ENCODE results near the gene ADGRL3. TPM values are rescaled to one million over a fixed set of nuclear protein-coding genes. Genes with fewer than 3 reads are reported as not detected.
"Not testable (repeated sequence)": the region's sequence is repeated elsewhere in the genome, so short reads cannot be mapped to it uniquely, and the experiment has no call there.

ADGRL3 gene
- total RNA-seq, 1 experiment from 2014 or later, result 1.0 TPM

DNA sequence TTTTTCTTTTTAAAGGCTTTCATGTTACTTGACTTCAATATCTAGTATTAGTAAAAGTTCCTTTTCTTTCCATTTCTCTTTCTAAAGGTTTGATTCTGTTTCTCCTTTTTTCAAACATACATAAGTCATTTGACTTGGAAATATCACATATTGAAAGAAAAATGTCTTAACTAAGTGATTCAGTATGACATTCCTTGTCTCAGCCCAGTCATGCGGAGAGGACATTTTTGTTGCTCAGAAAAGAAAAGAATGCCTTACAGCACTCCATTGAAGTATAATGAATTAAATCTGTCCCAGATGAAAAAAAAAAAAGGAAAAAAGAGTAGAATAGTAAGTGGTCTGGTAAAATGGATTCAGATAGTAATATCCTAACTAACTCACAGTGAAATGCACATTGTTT is 466.1 kb downstream of the ADGRL3 start:
- in situ Hi-C loops (cut with HindIII; ENCODE audit: low pct_unique_long_range_greater_than_20kb, low sequenced_read_pairs), result no loop called here
- DNase-seq (ENCODE audit: low read depth, low spot score), result no peak

DNA sequence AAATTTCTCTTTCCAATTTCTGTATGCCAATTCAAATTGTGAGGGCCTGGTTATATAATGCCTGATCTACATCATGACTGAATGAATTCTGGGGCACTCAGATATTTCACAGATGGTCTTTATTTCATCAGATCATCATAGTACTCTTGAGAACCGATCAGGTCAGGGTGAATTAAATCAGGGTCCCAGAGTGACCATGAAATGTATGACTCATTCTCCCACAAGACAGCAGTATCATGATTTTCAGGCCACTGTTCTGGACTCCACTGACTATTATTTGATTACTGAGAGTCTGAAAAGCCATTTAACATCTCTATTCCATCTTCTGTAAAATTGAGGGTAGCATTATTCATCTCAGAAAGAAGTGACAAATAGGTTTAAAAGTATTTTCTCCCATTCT is 471.5 kb downstream of the ADGRL3 start:
- in situ Hi-C loops (cut with HindIII; ENCODE audit: low pct_unique_long_range_greater_than_20kb, low sequenced_read_pairs), result no loop called here
- DNase-seq (ENCODE audit: low read depth, low spot score), result no peak

DNA sequence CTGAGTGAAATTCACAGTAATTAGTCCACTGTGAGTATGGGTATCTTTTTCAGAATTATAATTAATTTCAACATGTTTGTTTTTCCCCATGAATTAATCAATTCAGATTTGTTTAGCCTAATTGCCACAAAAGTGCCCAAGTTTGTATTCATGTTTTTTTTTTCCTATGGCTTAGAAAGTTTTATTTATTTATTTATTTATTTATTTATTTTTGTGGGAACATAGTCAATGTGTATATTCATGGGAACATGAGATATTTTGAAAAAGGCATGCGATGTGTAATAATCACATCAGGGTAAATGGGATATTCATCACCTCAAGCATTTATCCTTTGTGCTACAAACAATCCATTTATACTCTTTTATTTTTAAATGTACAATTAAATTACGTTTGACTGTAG is 475.3 kb downstream of the ADGRL3 start:
- in situ Hi-C loops (cut with HindIII; ENCODE audit: low pct_unique_long_range_greater_than_20kb, low sequenced_read_pairs), result no loop called here
- no peak for DNase-seq (ENCODE audit: low read depth, low spot score)

DNA sequence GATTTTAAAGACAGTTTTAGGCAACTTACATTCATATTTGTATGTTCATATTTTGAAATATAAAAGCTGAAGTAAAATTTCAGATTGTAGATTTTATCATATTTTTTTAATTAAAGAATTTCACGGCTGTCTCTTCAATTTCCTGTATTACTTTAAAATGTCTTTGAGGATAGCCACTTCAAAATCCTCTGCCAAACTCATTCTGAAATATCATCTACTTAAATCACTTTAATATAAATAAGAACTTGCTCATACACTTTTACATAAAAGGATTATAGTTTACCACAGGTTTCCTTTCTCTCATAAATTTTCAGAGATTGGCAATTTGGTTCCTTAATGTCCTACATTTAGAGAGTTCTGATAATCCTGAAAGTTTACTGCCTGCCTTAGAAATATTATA is 478.2 kb downstream of the ADGRL3 start:
- in situ Hi-C loops (cut with HindIII; ENCODE audit: low pct_unique_long_range_greater_than_20kb, low sequenced_read_pairs), result no loop called here
- no peak for DNase-seq (ENCODE audit: low read depth, low spot score)

DNA sequence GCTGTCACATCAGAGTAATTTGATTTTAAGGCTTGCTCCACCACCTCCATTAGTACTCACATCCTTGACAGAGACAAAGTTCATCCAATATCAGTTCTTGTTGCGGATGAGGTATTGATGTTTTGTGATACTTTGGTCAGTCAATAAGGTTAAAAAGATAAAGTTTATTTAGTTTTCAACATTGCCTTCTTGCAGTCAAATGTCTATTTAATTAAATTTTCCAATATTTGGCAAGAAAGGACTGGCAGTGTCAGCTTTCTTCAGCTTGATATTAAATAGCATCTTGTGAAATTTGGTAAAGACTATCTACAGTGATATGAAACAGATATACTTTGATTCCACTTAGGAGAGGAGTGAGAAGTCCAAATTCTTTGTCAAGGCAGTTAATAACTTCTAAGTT is 493.4 kb downstream of the ADGRL3 start:
- no peak for DNase-seq (ENCODE audit: low read depth, low spot score)
- in situ Hi-C loops (cut with HindIII; ENCODE audit: low pct_unique_long_range_greater_than_20kb, low sequenced_read_pairs), result no loop called here

DNA sequence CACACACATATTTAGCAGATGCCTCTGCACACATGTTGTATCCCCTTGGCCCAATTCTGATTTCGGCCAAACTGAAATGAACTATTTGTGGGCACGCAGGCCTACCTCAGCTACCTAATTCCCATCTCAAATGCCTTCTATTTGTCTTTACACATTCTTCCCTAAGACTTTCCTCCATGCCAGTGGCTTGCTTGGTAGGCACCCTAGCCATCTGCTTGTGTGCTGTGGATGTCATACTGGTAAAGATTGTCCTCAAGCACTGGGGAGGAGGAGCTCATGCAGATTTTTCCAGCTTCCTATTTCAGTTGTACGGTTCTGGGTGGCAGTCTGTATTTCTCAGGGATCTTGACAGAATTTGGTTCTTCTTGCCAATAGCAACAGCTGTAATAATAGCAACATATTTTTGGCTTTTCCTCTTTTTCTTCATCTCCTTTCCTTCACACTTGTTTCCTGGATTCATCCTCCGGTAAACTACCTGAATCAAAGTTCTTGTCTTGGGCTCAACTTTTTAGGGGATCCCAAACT is 514.3 kb downstream of the ADGRL3 start:
- no peak for DNase-seq (ENCODE audit: low read depth, low spot score)
- in situ Hi-C loops (cut with HindIII; ENCODE audit: low pct_unique_long_range_greater_than_20kb, low sequenced_read_pairs), result no loop called here

DNA sequence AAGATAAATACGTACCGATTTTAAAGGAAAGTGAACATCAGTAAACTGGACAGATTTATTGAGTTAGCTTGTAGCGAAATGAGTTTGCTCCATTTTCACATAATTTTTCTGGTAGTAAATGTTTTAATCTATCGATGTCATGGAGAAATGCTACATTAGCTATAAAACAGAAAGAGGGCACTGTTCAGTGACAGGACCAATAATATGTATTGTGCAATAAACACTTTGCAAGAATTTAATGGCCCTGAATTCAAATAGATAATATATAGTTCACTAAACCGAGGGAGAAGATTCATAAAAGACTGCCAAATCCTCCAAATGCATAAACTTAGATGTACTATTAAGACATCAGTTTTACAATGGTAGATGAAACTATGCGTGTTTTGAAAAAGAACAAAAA is 516.3 kb downstream of the ADGRL3 start:
- in situ Hi-C loops (cut with HindIII; ENCODE audit: low pct_unique_long_range_greater_than_20kb, low sequenced_read_pairs), result no loop called here

DNA sequence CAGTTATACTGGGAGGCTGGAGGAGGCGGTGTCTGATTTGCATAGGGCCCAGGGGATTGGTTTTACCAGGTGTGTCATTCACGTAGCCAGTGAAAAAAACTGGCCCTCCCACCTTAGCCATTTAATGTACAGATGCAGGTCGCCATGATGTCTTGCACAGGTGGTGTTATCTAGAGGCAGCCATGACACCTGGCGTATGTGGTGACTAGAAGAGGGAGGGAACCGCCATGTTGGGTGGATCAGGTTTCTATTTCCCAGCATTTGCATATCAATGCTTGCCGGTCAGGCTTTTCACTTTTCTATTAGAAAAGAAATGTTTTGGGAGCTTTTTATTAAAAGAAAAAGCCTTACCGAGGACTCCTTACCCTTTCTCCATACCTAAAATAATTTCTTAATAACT is 523.4 kb downstream of the ADGRL3 start:
- in situ Hi-C loops (cut with HindIII; ENCODE audit: low pct_unique_long_range_greater_than_20kb, low sequenced_read_pairs), result no loop called here
- DNase-seq (ENCODE audit: low read depth, low spot score), result no peak

More for the DNA sequence above, 516.3 kb downstream of the ADGRL3 start:
- DNase-seq (ENCODE audit: low read depth, low spot score), result no peak

DNA sequence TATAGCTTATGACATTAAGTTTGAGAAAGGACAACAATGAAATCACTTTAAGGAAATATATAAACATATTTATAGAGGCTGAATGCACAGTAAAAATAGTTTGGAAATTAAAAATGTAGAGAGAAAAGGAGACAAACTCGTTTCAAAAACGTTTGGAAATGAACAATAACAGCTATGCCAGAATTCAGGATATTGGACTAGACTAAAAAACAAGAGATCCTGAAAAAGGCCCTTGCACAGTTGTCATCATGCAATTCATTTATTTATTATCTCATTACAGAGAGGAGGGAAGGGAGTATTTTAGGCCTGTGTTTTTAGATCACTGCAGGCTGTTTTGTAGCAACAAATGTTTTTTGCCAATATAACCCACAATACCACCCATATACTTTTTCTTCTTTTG is 527.2 kb downstream of the ADGRL3 start:
- in situ Hi-C loops (cut with HindIII; ENCODE audit: low pct_unique_long_range_greater_than_20kb, low sequenced_read_pairs), result no loop called here
- DNase-seq (ENCODE audit: low read depth, low spot score), result no peak

DNA sequence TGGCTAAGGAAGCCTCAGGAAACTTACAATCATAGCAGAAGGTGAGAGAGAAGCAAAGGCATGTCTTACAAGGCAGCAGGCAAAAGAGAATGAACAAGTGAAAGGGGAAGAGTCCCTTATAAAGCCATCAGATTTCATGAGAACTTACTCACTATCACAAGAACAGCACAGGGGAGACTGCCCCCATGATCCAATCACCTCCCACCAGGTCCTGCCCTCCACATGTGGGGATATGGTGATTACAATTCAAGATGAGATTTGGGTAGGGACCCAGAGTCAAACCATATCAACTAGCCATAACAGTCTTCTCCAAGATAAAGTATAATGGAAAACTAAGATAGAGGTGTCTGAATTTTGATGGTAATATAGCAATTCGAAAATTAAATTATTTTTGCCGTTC is 534.3 kb downstream of the ADGRL3 start:
- no peak for DNase-seq (ENCODE audit: low read depth, low spot score)
- in situ Hi-C loops (cut with HindIII; ENCODE audit: low pct_unique_long_range_greater_than_20kb, low sequenced_read_pairs), result no loop called here

DNA sequence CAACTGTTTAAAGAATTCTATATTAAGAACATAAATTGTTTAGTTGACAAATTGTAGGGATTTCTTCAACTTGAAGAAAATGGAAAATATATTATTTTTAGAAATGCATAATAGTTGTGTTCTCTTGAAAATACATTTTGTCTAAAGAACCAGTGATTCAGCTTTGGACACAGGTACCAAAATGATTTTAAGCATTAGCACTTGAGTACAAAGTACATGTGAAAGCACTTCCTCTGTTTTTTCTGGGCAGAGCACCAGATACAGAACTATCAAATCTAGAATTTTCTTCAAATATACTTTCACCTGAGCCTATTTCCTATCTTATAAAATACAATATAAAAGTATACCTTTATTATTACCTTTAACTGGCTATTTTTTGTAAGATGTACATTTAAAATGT is 539.8 kb downstream of the ADGRL3 start:
- in situ Hi-C loops (cut with HindIII; ENCODE audit: low pct_unique_long_range_greater_than_20kb, low sequenced_read_pairs), result no loop called here
- no peak for DNase-seq (ENCODE audit: low read depth, low spot score)

DNA sequence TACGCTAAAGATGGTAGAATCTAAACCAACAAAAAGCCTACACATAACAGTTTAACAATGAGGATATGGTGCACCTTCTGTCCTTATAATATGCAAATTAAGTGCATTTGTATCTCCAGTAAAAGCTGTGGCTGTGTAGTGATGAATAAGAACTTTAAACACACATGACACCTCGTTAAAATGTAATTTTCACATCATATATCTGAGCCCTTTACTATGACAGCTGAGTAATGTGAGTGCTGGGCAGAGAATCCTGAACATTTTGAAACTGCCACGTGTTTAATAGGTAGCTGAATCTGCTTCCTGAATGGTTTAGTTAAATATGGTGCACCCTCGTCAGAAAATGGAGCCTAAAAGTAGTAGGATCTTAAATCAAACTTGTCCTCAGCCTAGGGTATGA is 540.8 kb downstream of the ADGRL3 start:
- in situ Hi-C loops (cut with HindIII; ENCODE audit: low pct_unique_long_range_greater_than_20kb, low sequenced_read_pairs), result no loop called here
- no peak for DNase-seq (ENCODE audit: low read depth, low spot score)

DNA sequence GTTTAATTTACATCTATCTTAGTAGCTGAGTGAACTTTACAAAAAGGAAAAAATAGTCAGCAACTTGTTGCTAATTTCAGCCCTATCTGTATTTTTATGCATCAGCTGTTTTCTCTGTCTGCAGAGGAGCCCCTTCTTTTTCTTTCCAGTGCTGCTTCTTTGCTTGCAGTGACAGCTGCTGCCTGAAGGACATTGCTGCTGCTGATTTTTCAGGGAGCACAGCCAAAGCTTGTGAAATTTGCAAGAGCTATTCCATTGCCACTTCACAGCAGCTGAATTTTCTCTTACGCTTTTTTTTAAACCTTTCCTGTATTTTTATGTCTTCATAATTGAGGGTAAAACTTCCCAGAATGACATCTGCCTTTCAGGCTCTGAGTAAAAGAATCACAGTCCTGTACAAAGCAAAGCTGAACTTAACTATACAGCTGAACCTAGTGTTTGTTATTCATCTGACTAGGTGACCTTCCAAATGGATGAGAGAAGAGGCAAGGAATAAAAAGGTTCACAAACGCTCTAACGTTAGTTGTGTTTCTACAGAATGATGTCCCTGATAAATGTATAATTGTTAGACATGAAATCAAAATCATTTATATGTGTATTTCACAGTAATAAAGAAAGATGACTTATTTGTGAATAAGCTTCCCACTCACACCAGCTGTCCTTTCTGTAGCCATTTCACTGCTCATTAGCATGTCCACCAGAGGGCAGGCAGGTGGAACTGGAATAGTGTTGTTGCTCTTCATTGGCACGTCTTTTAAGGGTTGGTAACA is 541.4 kb downstream of the ADGRL3 start:
- DNase-seq (ENCODE audit: low read depth, low spot score), result peak; percentile 28
- in situ Hi-C loops (cut with HindIII; ENCODE audit: low pct_unique_long_range_greater_than_20kb, low sequenced_read_pairs), result no loop called here

DNA sequence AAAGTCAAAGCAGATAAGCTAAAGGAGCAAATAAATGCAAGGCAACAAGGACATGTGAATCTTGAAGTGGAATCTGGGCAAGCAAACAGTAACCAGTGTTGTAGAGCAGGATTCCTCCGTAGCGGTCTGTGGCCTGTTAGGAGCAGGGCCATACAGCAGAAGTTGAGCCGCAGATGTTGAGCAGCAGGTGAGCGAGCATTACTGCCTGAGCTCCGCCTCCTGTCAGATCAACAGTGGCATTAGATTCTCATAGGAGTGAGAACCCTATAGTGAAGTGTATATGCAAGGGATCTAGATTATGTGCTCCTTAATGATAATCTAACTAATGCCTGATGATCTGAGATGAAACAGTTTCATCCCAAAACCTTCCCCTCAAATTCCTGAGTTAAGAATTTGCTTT is 550.7 kb downstream of the ADGRL3 start:
- in situ Hi-C loops (cut with HindIII; ENCODE audit: low pct_unique_long_range_greater_than_20kb, low sequenced_read_pairs), result no loop called here
- DNase-seq (ENCODE audit: low read depth, low spot score), result no peak

DNA sequence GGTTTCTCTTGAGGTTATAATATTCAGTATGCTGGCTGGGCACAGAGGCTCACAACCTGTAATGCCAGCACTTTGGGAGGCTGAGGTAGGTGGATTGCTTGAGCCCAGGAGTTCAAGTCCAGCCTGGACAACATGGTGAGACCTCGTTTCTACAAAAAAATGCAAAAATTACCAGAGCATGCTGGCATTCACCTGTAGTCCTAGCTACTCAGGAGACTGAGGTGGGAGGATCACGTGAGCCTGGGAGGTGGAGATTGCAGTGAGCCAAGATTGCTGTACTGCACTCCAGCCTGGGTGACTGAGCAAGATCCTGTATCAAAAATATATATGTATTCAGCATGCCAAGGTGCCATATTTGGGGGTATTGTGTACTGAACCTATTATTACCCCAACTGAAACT is 552.5 kb downstream of the ADGRL3 start:
- DNase-seq (ENCODE audit: low read depth, low spot score), result no peak
- in situ Hi-C loops (cut with HindIII; ENCODE audit: low pct_unique_long_range_greater_than_20kb, low sequenced_read_pairs), result no loop called here

DNA sequence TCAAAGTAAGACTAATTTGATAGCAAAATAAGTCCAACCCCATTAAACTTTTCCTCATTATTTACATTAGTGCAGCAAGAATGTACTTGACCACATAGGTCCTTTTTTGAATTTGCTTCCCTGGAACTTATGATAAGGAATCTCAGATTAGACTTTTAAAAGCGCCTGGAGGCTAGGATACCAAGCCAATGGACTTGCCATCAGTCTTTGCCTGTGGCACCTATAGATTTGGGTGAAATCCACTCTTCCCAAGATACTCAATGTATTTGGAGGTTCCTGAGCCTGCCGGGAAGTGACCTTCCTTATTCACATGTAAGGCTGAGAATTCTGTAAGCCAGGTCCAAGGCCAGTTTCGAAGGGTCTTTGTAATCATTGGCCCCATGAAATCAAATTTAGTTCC is 553.6 kb downstream of the ADGRL3 start:
- DNase-seq (ENCODE audit: low read depth, low spot score), result no peak
- in situ Hi-C loops (cut with HindIII; ENCODE audit: low pct_unique_long_range_greater_than_20kb, low sequenced_read_pairs), result no loop called here

DNA sequence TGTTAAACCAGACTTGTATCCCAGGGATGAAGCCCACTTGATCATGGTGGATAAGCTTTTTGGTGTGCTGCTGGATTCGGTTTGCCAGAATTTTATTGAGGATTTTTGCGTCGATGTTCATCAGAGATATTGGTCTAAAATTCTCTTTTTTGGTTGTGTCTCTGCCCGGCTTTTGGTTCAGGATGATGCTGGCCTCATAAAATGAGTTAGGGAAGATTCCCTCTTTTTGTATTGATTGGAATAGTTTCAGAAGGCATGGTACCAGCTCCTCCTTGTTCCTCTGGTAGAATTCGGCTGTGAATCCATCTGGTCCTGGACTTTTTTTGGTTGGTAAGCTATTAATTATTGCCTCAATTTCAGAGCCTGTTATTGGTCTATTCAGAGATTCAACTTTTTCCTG is 556.8 kb downstream of the ADGRL3 start:
- DNase-seq (ENCODE audit: low read depth, low spot score); in situ Hi-C loops (cut with HindIII; ENCODE audit: low pct_unique_long_range_greater_than_20kb, low sequenced_read_pairs): not testable (repeated sequence)

DNA sequence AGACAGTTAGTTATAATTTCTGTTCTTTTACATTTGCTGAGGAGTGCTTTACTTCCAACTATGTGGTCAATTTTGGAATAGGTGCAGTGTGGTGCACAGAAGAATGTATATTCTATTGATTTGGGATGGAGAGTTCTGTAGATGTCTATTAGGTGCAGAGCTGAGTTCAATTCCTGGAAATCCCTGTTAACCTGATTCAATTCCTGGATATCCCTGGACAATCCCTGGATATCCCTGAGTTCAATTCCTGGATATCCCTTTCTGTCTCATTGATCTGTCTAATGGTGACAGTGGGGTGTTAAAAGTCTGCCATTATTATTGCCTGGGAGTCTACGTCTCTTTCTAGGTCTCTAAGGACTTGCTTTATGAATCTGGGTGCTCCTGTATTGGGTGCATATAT is 557.9 kb downstream of the ADGRL3 start:
- in situ Hi-C loops (cut with HindIII; ENCODE audit: low pct_unique_long_range_greater_than_20kb, low sequenced_read_pairs); DNase-seq (ENCODE audit: low read depth, low spot score): not testable (repeated sequence)

DNA sequence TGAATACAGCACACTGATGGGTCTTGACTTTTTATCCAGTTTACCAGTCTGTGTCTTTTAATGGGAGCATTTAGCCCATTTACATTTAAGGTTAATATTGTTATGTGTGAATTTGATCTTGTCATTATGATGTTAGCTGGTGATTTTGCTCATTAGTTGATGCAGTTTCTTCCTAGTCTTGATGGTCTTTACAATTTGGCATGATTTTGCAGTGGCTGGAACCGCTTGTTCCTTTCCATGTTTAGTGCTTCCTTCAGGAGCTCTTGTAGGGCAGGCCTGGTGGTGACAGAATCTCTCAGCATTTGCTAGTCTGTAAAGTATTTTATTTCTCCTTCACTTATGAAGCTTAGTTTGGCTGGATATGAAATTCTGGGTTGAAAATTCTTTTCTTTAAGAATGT is 558.5 kb downstream of the ADGRL3 start:
- in situ Hi-C loops (cut with HindIII; ENCODE audit: low pct_unique_long_range_greater_than_20kb, low sequenced_read_pairs); DNase-seq (ENCODE audit: low read depth, low spot score): not testable (repeated sequence)
